AG04449 (cell line): Measurements from ENCODE around the gene RNF114.

Experiments
- CTCF ChIA-PET: fragments of 350-600 bp; formaldehyde crosslinking; extraction: SDS; loops from one replicate; lab custom pipeline; 2021; ENCODE audit warnings: antibody characterized with exemption; lab: Yijun Ruan, JAX
- POLR2A ChIA-PET: fragments of 400-600, 350-600 bp; formaldehyde crosslinking; extraction: SDS; loops from one replicate; lab custom pipeline; 2020; ENCODE audit warnings: antibody characterized with exemption, inconsistent platforms; lab: Yijun Ruan, JAX
- DNase-seq: peaks from one replicate; pipeline ENCODE4 v3.0.0-alpha.2; 2010; ENCODE audit warnings: low read depth, low spot score
- H3K4me3 ChIP-seq: 2 replicates; pipeline ENCODE4 v1.5.1; 2011; ENCODE audit warnings: low read depth, mild to moderate bottlenecking, control low read depth, low read length
- TF ChIP-seq, protein P1 (sequence below): IDR thresholded peaks from one replicate; pipeline ENCODE4 v1.5.1; 2011; ENCODE audit warnings: mild to moderate bottlenecking, moderate library complexity, low read length, control low read depth, inconsistent platforms; ENCODE audit not compliant: insufficient read depth; ENCODE audit errors: missing control alignments

RNF114 gene

GRCh38 chr20:49961413-49961812 lies 25.2 kb downstream of the RNF114 start:
- DNase-seq: no peak
- H3K4me3 ChIP-seq: no peak overlapping the region
- TF ChIP-seq, protein P1, sequence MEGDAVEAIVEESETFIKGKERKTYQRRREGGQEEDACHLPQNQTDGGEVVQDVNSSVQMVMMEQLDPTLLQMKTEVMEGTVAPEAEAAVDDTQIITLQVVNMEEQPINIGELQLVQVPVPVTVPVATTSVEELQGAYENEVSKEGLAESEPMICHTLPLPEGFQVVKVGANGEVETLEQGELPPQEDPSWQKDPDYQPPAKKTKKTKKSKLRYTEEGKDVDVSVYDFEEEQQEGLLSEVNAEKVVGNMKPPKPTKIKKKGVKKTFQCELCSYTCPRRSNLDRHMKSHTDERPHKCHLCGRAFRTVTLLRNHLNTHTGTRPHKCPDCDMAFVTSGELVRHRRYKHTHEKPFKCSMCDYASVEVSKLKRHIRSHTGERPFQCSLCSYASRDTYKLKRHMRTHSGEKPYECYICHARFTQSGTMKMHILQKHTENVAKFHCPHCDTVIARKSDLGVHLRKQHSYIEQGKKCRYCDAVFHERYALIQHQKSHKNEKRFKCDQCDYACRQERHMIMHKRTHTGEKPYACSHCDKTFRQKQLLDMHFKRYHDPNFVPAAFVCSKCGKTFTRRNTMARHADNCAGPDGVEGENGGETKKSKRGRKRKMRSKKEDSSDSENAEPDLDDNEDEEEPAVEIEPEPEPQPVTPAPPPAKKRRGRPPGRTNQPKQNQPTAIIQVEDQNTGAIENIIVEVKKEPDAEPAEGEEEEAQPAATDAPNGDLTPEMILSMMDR: no peak
- CTCF ChIA-PET: interaction anchor here (1.6 to 12.8 kb wide), 2 partner anchors 16 to 110 kb away, joined by 3 to 147 read pairs; no protein-coding TSS in a partner anchor
- POLR2A ChIA-PET: no interaction called here

- ChIA-PET POLR2A (no interaction called here), CTCF (interaction anchor here (0.6 to 12.8 kb wide), 15 partner anchors 12 to 355 kb away, joined by 3 to 147 read pairs (median 5); no protein-coding TSS in a partner anchor)
- no peak overlapping the region for H3K4me3 ChIP-seq
- TF ChIP-seq, protein P1: peak; percentile 57
- no peak for DNase-seq
Observed at GRCh38 chr20:49964964-49965780, 29.0 kb downstream of the RNF114 start.

- no peak for DNase-seq
- no peak overlapping the region for H3K4me3 ChIP-seq
- ChIA-PET CTCF (interaction anchor here (1.0 to 12.8 kb wide), 10 partner anchors 11 to 355 kb away, joined by 3 to 147 read pairs (median 6); no protein-coding TSS in a partner anchor), POLR2A (no interaction called here)
- TF ChIP-seq, protein P1: no peak
Observed at GRCh38 chr20:49965781-49966305, 29.6 kb downstream of the RNF114 start.

DNA sequence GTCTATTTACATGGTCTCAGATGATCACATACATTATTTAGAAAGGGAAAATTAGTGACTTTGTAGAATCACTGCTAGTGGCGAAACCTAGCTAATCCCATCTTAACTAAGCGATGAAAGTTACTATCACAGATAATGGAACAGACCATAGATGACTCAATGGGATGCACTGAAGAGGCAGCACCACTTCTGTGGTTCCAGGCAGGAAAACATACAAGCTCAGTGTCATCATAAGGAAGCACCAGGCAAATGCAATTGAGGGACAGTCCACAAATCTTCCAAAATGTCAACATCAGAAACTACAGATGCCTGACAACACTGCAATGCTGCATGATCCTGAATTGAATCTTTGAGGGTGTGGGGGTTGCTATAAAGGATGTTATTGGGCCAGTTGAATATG lies 30.7 kb downstream of the RNF114 start:
- POLR2A ChIA-PET: no interaction called here
- H3K4me3 ChIP-seq: no peak overlapping the region
- DNase-seq: no peak
- CTCF ChIA-PET: interaction anchor here (1.1 to 12.8 kb wide), 4 partner anchors 10 to 203 kb away, joined by 6 to 147 read pairs (median 36); no protein-coding TSS in a partner anchor
- TF ChIP-seq, protein P1: no peak

- no peak for DNase-seq
- H3K4me3 ChIP-seq: no peak overlapping the region
- CTCF ChIA-PET: interaction anchor here (1.2 to 12.8 kb wide), 3 partner anchors 8 to 101 kb away, joined by 3 to 147 read pairs (median 66); no protein-coding TSS in a partner anchor
- TF ChIP-seq, protein P1: no peak
- POLR2A ChIA-PET: no interaction called here
Observed at GRCh38 chr20:49969234-49969633, 33.0 kb downstream of the RNF114 start.

DNA sequence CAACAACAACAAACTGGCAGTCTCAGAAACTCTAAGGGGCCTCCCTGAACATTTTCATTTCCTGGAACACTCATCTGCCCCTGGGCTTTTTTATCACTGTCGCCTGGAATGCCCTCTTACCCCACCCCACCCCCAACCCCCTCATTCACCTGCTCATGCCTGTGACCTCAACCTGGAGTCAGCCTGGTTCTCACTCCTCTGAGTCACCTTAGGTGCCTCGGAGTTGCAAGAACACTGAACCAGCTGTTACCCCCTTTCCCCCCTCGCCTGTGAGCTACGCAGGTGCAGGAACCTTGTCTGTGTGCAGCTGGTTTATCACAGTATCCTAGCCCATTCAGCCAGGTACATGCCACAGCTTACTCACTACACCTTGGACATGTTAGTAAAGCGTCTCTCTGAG lies 33.7 kb downstream of the RNF114 start:
- POLR2A ChIA-PET: no interaction called here
- TF ChIP-seq, protein P1: no peak
- no peak for DNase-seq
- CTCF ChIA-PET: interaction anchor here (0.6 to 12.8 kb wide), 4 partner anchors 7 to 100 kb away, joined by 3 to 147 read pairs (median 34); no protein-coding TSS in a partner anchor
- no peak overlapping the region for H3K4me3 ChIP-seq
